Pancreas (tissue), 10 donors: ENCODE data around the gene KIF16B. TPM values are rescaled to one million over a fixed set of nuclear protein-coding genes. Genes with fewer than 3 reads are reported as not detected.
"Not testable (repeated sequence)": the region's sequence is repeated elsewhere in the genome, so short reads cannot be mapped to it uniquely, and the experiment has no call there.

Source experiments
- ATAC-seq, 4 donors: fragments of 200-7000 bp; cut with Tn5 transposase; one replicate each; pipeline versions ENCODE4 v1.8.0 to v1.9.1; 2020; ENCODE audit warnings: mild to moderate bottlenecking in 4 of 4, moderate library complexity in 4 of 4
- DNase-seq, 6 donors: peaks; one replicate each; pipeline ENCODE4 v3.0.0-alpha.2; 2020
- FAIRE-seq: peaks from 2 replicates; lab custom pipeline; 2012; peaks lifted over from hg19 to GRCh38; lab: Jason Lieb, UNC
- H3K27ac ChIP-seq, 4 donors: fragments of 200-600 bp; sonication (generic); 1 replicate in 3 of 4; 2 replicates in 1 of 4; pipeline versions ENCODE4 v1.5.0 to v1.8.0; 2020
- H3K27me3 ChIP-seq, 4 donors: fragments of 200-600 bp; one replicate each; pipeline ENCODE4 v1.8.0; 2021
- H3K36me3 ChIP-seq, 3 donors: fragments of 200-600 bp; sonication (generic) in 1 of 3; one replicate each; pipeline versions ENCODE4 v1.5.0 to v1.8.0; 2020 to 2021
- H3K4me1 ChIP-seq, 3 donors: fragments of 200-600 bp; one replicate each; pipeline ENCODE4 v1.8.0; 2021
- H3K4me3 ChIP-seq, 4 donors: fragments of 200-600 bp; sonication (generic) in 2 of 4; one replicate each; pipeline versions ENCODE4 v1.5.0 to v1.8.0; 2020 to 2021
- H3K9me3 ChIP-seq, 4 donors: fragments of 200-600 bp; one replicate each; pipeline ENCODE4 v1.8.0; 2021
- CTCF ChIP-seq, 4 donors: fragments of 200-600 bp; sonication (generic) in 3 of 4; IDR thresholded peaks; one replicate each; pipeline versions ENCODE4 v1.5.0 to v1.8.0; 2021; ENCODE audit warnings: antibody characterized with exemption in 4 of 4
- WGBS, 2 donors: extraction: QIAGEN DNeasy Blood & Tissue Kit; methylation state at CpG; one replicate each; pipeline ENCODE4 v1.1.7; 2013; 5-methylcytosine and 5-hydroxymethylcytosine counted together
- intact Hi-C, 3 donors: fragments of 100-400 bp; cut with DNase I; formaldehyde crosslinking; loops; one replicate each; pipeline versions ENCODE4 v1.11.1 to v1.14.2; 2022
- polyA plus RNA-seq, 2 donors: library from polyadenylated mRNA; stranded (reverse); fragments of 200-250 nt; gene quantifications; one replicate each; pipeline ENCODE4 v1.2.3, GENCODE V29; 2013
- total RNA-seq, 6 donors: library from RNA; stranded (reverse); fragmentation: NEBNext Ultra II Directional in 4 of 6; extraction: Animal tissue kit (Norgen Biotek cat#: 25700) in 4 of 6; gene quantifications; one replicate each; pipeline versions ENCODE4 v1.2.1 to v1.2.4, GENCODE V29; 2021 to 2023
- donor health status: healthy with polysubstance abuse.
- donor health status: DM: no; HTN: no; CAD: no; lungs with moderate emphysema.
- donor health status: DM: no; HTN: no; CAD: no.
- donor health status: control.
- donor health status: control.
- donor health status: Bipolar disorder and iron deficiency.
- donor health status: DM: yes; HTN: yes; CAD: no.
- donor health status: DM: no; HTN: no; CAD: no.
- donor health status: DM: no; HTN: no; CAD: no.
- donor health status: DM: yes; HTN: yes; CAD: no.

KIF16B gene
- total and polyA plus RNA-seq, 8 donors = 4.4 to 12.2 (median 7.3) TPM

DNA sequence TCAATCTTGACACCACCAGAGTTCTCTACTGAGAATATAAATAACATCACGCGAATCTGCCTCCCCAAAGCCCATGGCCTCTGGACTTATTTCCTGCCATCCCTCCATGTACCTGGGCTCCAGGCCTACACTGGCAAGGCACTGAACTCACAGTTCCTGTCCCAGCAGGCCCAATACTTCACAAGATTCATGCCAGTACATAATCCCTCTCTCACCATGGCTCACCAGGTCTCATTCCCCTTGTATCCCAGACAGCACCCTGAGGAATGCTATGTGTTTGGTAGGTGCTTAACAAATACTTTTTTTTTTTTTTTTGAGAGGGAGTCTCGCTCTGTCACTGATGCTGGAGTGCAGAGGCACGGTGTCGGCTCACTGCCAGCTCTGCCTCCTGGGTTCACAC lies 1.9 kb downstream of the KIF16B start:
- FAIRE-seq = no peak
- Histone ChIP-seq H3K27ac (no peak overlapping the region), H3K36me3 (no peaks in the 10 kb centered on the region), H3K27me3 (no peaks in the 10 kb centered on the region), H3K9me3 (no peaks in the 10 kb centered on the region), H3K4me3 (no peak overlapping the region), H3K4me1 (peaks cover 0 to 23% (median 20%) of the 10 kb centered on the region in 3 donors)
- intact Hi-C loops = no loop called here
- 91 to 98% methylated on average over 5 of the region's 5 CpGs for WGBS, 2 donors
- no peak for DNase-seq
- TF ChIP-seq CTCF (IDR thresholded peaks at IDR 0.05) = no peak
- no peak for ATAC-seq

DNA sequence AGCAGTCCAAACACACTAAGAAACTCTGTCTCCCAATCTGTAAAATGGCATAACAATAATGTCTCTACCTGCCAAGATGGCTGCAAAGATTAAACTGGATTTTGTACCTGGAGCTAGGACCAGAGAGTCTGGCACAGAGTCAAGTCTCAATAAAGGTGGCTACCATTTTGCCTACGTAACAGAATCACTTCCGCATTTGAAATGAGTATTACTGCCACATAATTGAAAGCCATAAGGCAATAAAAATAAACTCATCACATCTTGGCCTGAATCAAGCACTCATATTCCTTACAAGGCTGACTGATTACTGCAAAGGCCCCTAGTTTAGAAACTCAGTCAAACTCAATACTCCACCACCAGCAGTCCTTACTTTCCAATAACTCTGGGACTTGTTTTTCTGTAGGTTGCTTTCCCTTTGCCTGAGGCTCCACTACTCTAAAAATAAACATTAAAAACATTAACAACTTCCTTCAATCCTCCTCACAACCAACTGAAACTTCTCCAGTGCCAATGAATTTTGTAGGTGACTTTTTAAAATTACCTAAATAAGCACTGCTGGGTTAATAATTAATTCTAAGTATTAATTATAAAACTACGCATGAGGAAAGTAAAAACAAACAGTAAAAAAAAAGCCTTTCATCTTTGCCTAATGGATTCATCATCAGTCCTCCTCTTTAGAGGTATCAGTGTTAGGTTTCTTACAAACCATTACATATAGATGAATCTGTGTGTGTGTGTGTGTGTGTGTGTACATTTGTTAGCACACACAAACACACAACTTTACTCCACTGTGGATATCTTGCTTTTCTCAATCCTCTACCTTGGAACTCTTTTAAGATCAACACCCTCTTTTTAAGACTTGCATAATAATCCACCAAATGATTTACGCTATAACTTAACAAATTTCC lies 3.7 kb downstream of the KIF16B start:
- no peak for ATAC-seq
- intact Hi-C loops = no loop called here
- no peaks in the 10 kb centered on the region for H3K27me3 ChIP-seq
- no peak overlapping the region for H3K27ac ChIP-seq
- H3K4me1 ChIP-seq = peaks cover 0 to 23% (median 20%) of the 10 kb centered on the region in 3 donors
- H3K36me3 ChIP-seq = no peaks in the 10 kb centered on the region
- no peaks in the 10 kb centered on the region for H3K9me3 ChIP-seq
- no peak overlapping the region for H3K4me3 ChIP-seq
- no peak for DNase-seq
- WGBS, 2 donors = 62 to 74% methylated on average over 4 of the region's 4 CpGs
- FAIRE-seq = no peak
- TF ChIP-seq CTCF (IDR thresholded peaks at IDR 0.05) = no peak

DNA sequence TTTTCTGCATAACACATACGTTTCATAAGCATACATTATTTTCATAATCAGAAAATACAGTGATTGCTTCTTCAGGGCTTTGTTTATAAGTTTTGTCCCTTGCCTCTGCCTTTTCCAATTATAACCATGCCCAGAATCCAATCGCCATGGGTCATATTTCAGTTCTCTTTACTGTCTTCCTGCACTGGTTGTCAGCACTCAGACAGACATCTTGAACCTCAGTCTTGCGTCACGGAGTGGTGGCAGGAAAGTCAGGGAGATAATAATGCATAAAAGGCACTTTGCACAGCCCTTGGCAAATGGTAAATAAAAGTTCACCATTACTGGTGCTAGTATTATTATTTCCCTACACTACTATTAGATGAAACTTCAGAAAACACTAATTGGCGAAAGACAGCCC lies 7.2 kb downstream of the KIF16B start:
- 87 to 94% methylated on average over 5 of the region's 5 CpGs for WGBS, 2 donors
- no peak overlapping the region for H3K4me3 ChIP-seq
- peaks cover 0 to 16% (median 8%) of the 10 kb centered on the region in 3 donors for H3K4me1 ChIP-seq
- H3K27ac ChIP-seq = no peak overlapping the region
- intact Hi-C loops = no loop called here
- DNase-seq (no peak), ATAC-seq (no peak), FAIRE-seq (no peak)
- H3K9me3 ChIP-seq = no peaks in the 10 kb centered on the region
- TF ChIP-seq CTCF (IDR thresholded peaks at IDR 0.05) = no peak
- H3K27me3 ChIP-seq = no peaks in the 10 kb centered on the region
- H3K36me3 ChIP-seq = no peaks in the 10 kb centered on the region

- H3K4me1 ChIP-seq, H3K36me3 ChIP-seq, H3K9me3 ChIP-seq, FAIRE-seq, intact Hi-C loops, ATAC-seq, DNase-seq, H3K4me3 ChIP-seq, H3K27me3 ChIP-seq, H3K27ac ChIP-seq: not testable (repeated sequence)
- 67 to 91% methylated on average over 5 of the region's 5 CpGs for WGBS, 2 donors
Observed at GRCh38 chr20:16564079-16564478, 9.2 kb downstream of the KIF16B start.

GRCh38 chr20:16563066-16563806 lies 10.0 kb downstream of the KIF16B start:
- 67 to 72% methylated on average over 5 of the region's 5 CpGs for WGBS, 2 donors
- intact Hi-C loops = no loop called here
- Histone ChIP-seq H3K36me3 (no peaks in the 10 kb centered on the region), H3K9me3 (no peaks in the 10 kb centered on the region), H3K4me3 (no peak overlapping the region), H3K27ac (no peak overlapping the region), H3K4me1 (no peaks in the 10 kb centered on the region), H3K27me3 (no peaks in the 10 kb centered on the region)
- FAIRE-seq = no peak
- no peak for ATAC-seq
- no peak for TF ChIP-seq CTCF (IDR thresholded peaks at IDR 0.05)
- no peak for DNase-seq
